ENCODE measurements around the gene UNC5B.

The UNC5B gene

GRCh38 chr10:71220689-71221540 is 8.5 kb downstream of the UNC5B start:
- 61% methylated on average over 8 of the region's 12 CpGs for WGBS (ENCODE audit: insufficient coverage)
- CTCF ChIA-PET = interaction anchor here (0.8 to 1.9 kb wide), 4 partner anchors 9 to 17 kb away, joined by 3 to 6 read pairs (median 4); no protein-coding TSS in a partner anchor
- H3K4me3 ChIP-seq (ENCODE audit: control insufficient read depth in 1 of 7, extremely low read depth in 1 of 7, insufficient read depth in 4 of 7, low read depth in 2 of 7, low read length in 6 of 7) = no peak overlapping the region
- no peak overlapping the region for H3K27ac ChIP-seq (ENCODE audit: insufficient read depth in 1 of 2, low read depth in 1 of 2, low read length in 2 of 2, poor library complexity in 1 of 2, severe bottlenecking in 2 of 2)
- DNase-seq = no peak
- no peaks in the 10 kb centered on the region for H3K36me3 ChIP-seq (ENCODE audit: control insufficient read depth in 4 of 4, insufficient read depth in 4 of 4, low read length in 3 of 4)
- H3K27me3 ChIP-seq (replicated peaks in 2 of 5; ENCODE audit: control insufficient read depth in 4 of 5, insufficient read depth in 5 of 5, low read length in 4 of 5) = peaks cover 0 to 2% (median 0%) of the 10 kb centered on the region in 5 experiments
- H3K9me3 ChIP-seq (ENCODE audit: control extremely low read depth in 1 of 5, control insufficient read depth in 4 of 5, insufficient read depth in 2 of 5, low read depth in 1 of 5, low read length in 4 of 5) = no peaks in the 10 kb centered on the region
- H3K4me1 ChIP-seq (ENCODE audit: control extremely low read depth in 1 of 4, control insufficient read depth in 4 of 4, insufficient read depth in 4 of 4, low read length in 3 of 4) = peaks cover 0 to 20% (median 14%) of the 10 kb centered on the region in 4 experiments
- POLR2A ChIA-PET = no interaction called here

DNA sequence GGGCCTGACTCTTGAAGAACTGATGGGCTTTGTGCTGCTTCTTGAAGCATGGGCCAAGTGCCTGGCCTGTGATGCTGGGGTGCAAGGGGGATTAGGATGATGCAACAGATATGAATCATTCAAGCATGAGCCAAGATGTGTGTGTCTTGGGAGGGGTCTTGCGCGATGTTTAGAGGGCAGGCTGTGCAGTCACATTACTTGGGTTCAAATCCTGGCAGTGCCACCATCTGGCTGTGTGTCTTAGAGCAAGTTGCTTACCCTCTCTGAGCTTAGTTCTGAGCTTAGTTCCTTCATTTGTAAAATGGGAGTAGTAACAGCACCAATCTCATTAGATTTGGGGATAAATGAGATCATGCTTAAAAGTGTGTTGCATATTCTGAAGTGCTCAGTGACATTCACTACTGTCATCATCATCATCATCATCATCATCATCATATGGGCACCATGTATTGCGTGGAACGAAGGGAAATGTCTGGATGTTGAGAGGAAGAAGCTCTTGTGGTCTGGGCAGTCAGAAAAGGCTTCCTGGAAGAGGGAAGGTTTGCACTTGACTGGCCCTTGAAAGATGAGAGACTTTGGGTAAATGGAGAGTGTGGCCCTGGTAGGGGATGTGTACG is 9.3 kb downstream of the UNC5B start:
- peaks cover 0 to 16% (median 13%) of the 10 kb centered on the region in 4 experiments for H3K4me1 ChIP-seq (ENCODE audit: control extremely low read depth in 1 of 4, control insufficient read depth in 4 of 4, insufficient read depth in 4 of 4, low read length in 3 of 4)
- CTCF ChIA-PET = interaction anchor here (1.0 to 1.9 kb wide), 4 partner anchors 8 to 64 kb away, joined by 3 to 6 read pairs (median 4); no protein-coding TSS in a partner anchor
- H3K9me3 ChIP-seq (ENCODE audit: control extremely low read depth in 1 of 5, control insufficient read depth in 4 of 5, insufficient read depth in 2 of 5, low read depth in 1 of 5, low read length in 4 of 5) = no peaks in the 10 kb centered on the region

DNA sequence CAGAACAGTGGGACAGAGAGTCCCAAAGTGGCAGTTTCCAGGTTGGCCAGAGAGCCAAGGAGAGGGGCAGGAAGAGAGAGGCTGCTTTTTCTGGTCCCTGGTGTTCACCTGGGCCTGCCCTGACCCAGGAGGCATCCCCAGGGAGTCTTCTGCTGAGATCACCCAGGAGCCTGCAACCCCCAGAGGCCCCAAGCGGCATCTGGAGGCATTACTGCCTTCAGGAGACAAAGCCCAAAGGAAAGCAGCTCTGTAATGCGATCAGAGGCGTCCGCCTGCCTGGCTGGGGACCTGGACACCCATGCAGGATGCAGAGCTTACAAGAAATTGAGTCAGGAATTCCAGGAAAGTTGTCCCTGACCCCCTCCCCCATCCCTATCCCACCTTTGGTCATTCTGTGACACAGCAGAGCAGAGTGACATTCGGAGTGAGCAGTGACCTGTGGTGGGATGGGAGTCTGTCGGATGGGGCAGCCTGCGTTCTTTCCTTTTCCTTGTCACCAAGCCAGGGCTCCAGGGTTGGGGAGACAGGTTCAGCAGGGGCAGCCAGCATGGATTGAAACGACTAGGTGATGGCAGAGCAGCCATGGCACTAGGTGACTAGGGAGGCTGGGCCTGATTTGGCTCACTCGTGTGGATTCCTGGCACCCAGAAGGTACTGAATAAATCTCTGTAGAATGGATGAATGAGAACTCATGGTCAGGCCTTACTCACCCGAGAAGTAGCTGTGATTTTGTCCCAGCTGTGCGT is 10.4 kb downstream of the UNC5B start:
- Histone ChIP-seq H3K27me3 (replicated peaks in 2 of 5; ENCODE audit: control insufficient read depth in 4 of 5, insufficient read depth in 5 of 5, low read length in 4 of 5) (peaks cover 0 to 2% (median 0%) of the 10 kb centered on the region in 5 experiments), H3K4me3 (ENCODE audit: control insufficient read depth in 1 of 7, extremely low read depth in 1 of 7, insufficient read depth in 4 of 7, low read depth in 2 of 7, low read length in 6 of 7) (no peak overlapping the region), H3K4me1 (ENCODE audit: control extremely low read depth in 1 of 4, control insufficient read depth in 4 of 4, insufficient read depth in 4 of 4, low read length in 3 of 4) (peaks cover 0 to 9% (median 5%) of the 10 kb centered on the region in 4 experiments), H3K9me3 (ENCODE audit: control extremely low read depth in 1 of 5, control insufficient read depth in 4 of 5, insufficient read depth in 2 of 5, low read depth in 1 of 5, low read length in 4 of 5) (no peaks in the 10 kb centered on the region), H3K36me3 (ENCODE audit: control insufficient read depth in 4 of 4, insufficient read depth in 4 of 4, low read length in 3 of 4) (no peaks in the 10 kb centered on the region), H3K27ac (ENCODE audit: insufficient read depth in 1 of 2, low read depth in 1 of 2, low read length in 2 of 2, poor library complexity in 1 of 2, severe bottlenecking in 2 of 2) (no peak overlapping the region)
- ChIA-PET CTCF (interaction anchor here (1.2 kb wide), 1 partner anchor 22 kb away, joined by 4 read pairs; no protein-coding TSS in a partner anchor), POLR2A (no interaction called here)
- 91% methylated on average over 11 of the region's 11 CpGs for WGBS (ENCODE audit: insufficient coverage)
- no peak for DNase-seq

More for the DNA sequence above, 9.3 kb downstream of the UNC5B start:
- Histone ChIP-seq H3K36me3 (ENCODE audit: control insufficient read depth in 4 of 4, insufficient read depth in 4 of 4, low read length in 3 of 4) (no peaks in the 10 kb centered on the region), H3K27ac (ENCODE audit: insufficient read depth in 1 of 2, low read depth in 1 of 2, low read length in 2 of 2, poor library complexity in 1 of 2, severe bottlenecking in 2 of 2) (no peak overlapping the region), H3K27me3 (replicated peaks in 2 of 5; ENCODE audit: control insufficient read depth in 4 of 5, insufficient read depth in 5 of 5, low read length in 4 of 5) (peaks cover 0 to 2% (median 0%) of the 10 kb centered on the region in 5 experiments), H3K4me3 (ENCODE audit: control insufficient read depth in 1 of 7, extremely low read depth in 1 of 7, insufficient read depth in 4 of 7, low read depth in 2 of 7, low read length in 6 of 7) (no peak overlapping the region)
- WGBS (ENCODE audit: insufficient coverage) = 96% methylated on average over 4 of the region's 5 CpGs
- DNase-seq = no peak
- POLR2A ChIA-PET = no interaction called here

GRCh38 chr10:71223347-71224058 is 11.1 kb downstream of the UNC5B start:
- no peak for DNase-seq
- H3K9me3 ChIP-seq (ENCODE audit: control extremely low read depth in 1 of 5, control insufficient read depth in 4 of 5, insufficient read depth in 2 of 5, low read depth in 1 of 5, low read length in 4 of 5) = no peaks in the 10 kb centered on the region
- POLR2A ChIA-PET = no interaction called here
- H3K4me1 ChIP-seq (ENCODE audit: control extremely low read depth in 1 of 4, control insufficient read depth in 4 of 4, insufficient read depth in 4 of 4, low read length in 3 of 4) = peaks cover 0 to 6% (median 2%) of the 10 kb centered on the region in 4 experiments
- H3K27ac ChIP-seq (ENCODE audit: insufficient read depth in 1 of 2, low read depth in 1 of 2, low read length in 2 of 2, poor library complexity in 1 of 2, severe bottlenecking in 2 of 2) = no peak overlapping the region
- H3K36me3 ChIP-seq (ENCODE audit: control insufficient read depth in 4 of 4, insufficient read depth in 4 of 4, low read length in 3 of 4) = no peaks in the 10 kb centered on the region
- CTCF ChIA-PET = interaction anchor here (0.7 to 1.2 kb wide), 4 partner anchors 10 to 24 kb away, joined by 3 to 4 read pairs (median 4); no protein-coding TSS in a partner anchor
- WGBS (ENCODE audit: insufficient coverage) = 97% methylated on average over 4 of the region's 4 CpGs
- no peak overlapping the region for H3K4me3 ChIP-seq (ENCODE audit: control insufficient read depth in 1 of 7, extremely low read depth in 1 of 7, insufficient read depth in 4 of 7, low read depth in 2 of 7, low read length in 6 of 7)
- H3K27me3 ChIP-seq (replicated peaks in 2 of 5; ENCODE audit: control insufficient read depth in 4 of 5, insufficient read depth in 5 of 5, low read length in 4 of 5) = peaks cover 0 to 2% (median 0%) of the 10 kb centered on the region in 5 experiments

DNA sequence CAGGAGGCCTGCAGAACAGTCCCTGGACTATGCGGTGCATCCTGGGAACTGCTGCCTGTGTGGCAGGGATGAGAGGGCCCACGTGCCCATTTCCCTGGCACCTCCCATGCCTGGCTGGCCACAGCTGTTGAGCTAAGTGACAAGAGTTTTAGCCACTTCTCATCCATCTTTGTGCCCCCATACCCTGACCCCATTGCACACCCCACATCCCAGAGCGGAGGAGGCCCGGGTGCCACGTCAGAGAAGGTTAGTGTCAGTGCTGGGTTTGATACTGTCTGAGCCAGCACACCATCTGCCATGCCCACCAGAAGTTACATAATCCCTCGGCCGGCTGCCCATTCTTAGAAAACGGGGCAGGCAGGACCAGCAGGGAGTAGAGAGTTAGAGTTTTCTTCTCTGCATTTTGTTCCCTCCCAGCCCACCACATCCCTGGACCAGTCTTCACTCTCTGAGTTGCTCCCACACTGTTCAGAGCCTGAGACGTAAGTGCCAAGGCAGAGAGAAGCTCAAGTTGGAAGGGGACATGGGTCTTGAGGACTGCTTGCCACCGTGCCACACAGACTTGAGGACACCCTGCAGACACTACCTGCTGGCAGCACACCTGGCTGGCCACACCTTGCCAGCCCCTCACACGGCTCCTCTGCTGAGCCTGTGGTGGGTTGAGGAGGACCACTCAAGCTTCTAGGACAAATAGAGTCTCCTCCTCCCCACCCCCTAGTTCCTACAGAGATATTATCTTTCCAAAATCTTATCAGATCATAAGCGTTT is 13.1 kb downstream of the UNC5B start:
- Histone ChIP-seq H3K4me1 (ENCODE audit: control extremely low read depth in 1 of 4, control insufficient read depth in 4 of 4, insufficient read depth in 4 of 4, low read length in 3 of 4) (peaks cover 0 to 6% (median 2%) of the 10 kb centered on the region in 4 experiments), H3K4me3 (ENCODE audit: control insufficient read depth in 1 of 7, extremely low read depth in 1 of 7, insufficient read depth in 4 of 7, low read depth in 2 of 7, low read length in 6 of 7) (no peak overlapping the region), H3K36me3 (ENCODE audit: control insufficient read depth in 4 of 4, insufficient read depth in 4 of 4, low read length in 3 of 4) (no peaks in the 10 kb centered on the region), H3K27ac (ENCODE audit: insufficient read depth in 1 of 2, low read depth in 1 of 2, low read length in 2 of 2, poor library complexity in 1 of 2, severe bottlenecking in 2 of 2) (no peak overlapping the region), H3K27me3 (replicated peaks in 2 of 5; ENCODE audit: control insufficient read depth in 4 of 5, insufficient read depth in 5 of 5, low read length in 4 of 5) (no peaks in the 10 kb centered on the region), H3K9me3 (ENCODE audit: control extremely low read depth in 1 of 5, control insufficient read depth in 4 of 5, insufficient read depth in 2 of 5, low read depth in 1 of 5, low read length in 4 of 5) (no peaks in the 10 kb centered on the region)
- ChIA-PET CTCF (no interaction called here), POLR2A (no interaction called here)
- no peak for DNase-seq
- WGBS (ENCODE audit: insufficient coverage) = 100% methylated on average over 1 of the region's 12 CpGs

Data from common myeloid progenitor, CD34-positive (primary cell).